ENCODE measurements around the gene MED23. TPM values are rescaled to one million over a fixed set of nuclear protein-coding genes. Genes with fewer than 3 reads are reported as not detected.
A peak's percentile ranks its signal among the peaks of the same experiment; 100 is the strongest.

The MED23 gene, protein sequence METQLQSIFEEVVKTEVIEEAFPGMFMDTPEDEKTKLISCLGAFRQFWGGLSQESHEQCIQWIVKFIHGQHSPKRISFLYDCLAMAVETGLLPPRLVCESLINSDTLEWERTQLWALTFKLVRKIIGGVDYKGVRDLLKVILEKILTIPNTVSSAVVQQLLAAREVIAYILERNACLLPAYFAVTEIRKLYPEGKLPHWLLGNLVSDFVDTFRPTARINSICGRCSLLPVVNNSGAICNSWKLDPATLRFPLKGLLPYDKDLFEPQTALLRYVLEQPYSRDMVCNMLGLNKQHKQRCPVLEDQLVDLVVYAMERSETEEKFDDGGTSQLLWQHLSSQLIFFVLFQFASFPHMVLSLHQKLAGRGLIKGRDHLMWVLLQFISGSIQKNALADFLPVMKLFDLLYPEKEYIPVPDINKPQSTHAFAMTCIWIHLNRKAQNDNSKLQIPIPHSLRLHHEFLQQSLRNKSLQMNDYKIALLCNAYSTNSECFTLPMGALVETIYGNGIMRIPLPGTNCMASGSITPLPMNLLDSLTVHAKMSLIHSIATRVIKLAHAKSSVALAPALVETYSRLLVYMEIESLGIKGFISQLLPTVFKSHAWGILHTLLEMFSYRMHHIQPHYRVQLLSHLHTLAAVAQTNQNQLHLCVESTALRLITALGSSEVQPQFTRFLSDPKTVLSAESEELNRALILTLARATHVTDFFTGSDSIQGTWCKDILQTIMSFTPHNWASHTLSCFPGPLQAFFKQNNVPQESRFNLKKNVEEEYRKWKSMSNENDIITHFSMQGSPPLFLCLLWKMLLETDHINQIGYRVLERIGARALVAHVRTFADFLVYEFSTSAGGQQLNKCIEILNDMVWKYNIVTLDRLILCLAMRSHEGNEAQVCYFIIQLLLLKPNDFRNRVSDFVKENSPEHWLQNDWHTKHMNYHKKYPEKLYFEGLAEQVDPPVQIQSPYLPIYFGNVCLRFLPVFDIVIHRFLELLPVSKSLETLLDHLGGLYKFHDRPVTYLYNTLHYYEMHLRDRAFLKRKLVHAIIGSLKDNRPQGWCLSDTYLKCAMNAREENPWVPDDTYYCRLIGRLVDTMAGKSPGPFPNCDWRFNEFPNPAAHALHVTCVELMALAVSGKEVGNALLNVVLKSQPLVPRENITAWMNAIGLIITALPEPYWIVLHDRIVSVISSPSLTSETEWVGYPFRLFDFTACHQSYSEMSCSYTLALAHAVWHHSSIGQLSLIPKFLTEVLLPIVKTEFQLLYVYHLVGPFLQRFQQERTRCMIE (N-terminal part only)
- total RNA-seq: 53.8 TPM

DNA sequence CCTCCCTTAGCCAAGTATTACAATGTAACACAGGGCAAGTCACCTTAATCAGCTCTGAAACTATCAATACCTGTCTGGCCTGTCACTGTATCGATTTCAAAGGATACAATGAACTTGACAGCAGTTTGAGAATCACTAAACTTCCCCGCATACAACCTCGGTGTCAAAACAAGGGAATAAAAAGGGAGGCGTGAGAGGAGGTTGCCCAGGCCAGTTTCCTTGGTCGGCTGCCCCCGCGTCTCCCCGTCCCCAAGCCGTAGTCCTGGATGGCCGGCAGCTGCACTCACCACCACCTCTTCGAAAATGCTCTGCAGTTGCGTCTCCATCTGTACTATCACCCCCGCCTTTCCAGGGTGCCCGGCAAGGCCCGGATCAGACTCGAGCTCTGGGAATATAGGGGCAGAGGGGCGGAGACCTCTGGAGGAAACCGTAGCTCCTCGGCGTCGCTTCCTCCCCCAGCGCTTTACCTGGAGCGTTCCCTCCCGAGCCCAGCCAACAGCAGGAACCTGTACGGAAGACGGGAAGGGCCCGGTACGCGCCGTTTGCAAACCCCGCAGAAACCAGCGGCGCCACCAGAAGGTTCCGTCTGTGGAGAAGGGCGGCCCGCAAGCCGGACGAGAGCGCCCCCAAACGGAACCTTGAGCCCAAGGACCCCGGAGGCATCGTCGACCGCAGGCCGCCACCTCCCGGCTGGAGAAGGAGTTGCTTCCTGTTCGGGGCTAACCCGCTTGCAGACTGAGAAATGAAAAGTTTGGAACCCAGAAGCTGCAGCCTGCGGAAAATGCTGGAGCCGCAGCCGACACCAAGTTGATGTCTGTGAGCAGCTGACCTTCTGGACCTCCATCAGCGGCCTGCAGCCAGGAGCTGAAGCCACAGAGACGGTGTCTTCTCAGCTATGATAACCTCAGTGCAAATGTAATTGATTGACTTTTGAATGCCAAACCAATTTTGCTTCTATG is at the start of gene MED23:
TSS of gene MED23 (minus strand) at position 519 of the 959 bp plus-strand sequence. CDS start at position 326, 193 bp downstream.
- DNase-seq (ENCODE audit: low spot score in 2 of 2): peak; percentile 59 to 81
- no peak for FAIRE-seq

DNA sequence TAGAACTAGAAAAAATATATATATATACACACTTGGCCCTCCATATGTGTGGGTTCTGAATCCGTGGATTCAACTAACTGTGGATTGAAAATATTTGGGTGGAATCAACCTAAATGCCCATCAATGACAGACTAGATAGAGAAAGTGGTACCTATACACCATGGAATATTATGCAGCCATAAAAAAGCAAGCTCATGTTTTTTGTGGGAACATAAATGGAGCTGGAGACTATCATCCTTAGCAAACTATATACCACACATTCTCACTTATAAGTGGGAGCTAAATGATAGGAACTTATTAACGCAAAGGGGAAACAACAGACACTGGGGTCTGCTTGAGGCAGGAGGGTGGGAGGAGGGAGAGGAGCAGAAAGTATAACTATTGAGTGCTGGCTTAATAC is 45.1 kb upstream of the MED23 start:
- DNase-seq (ENCODE audit: low spot score in 2 of 2) (no peak), FAIRE-seq (no peak)

DNA sequence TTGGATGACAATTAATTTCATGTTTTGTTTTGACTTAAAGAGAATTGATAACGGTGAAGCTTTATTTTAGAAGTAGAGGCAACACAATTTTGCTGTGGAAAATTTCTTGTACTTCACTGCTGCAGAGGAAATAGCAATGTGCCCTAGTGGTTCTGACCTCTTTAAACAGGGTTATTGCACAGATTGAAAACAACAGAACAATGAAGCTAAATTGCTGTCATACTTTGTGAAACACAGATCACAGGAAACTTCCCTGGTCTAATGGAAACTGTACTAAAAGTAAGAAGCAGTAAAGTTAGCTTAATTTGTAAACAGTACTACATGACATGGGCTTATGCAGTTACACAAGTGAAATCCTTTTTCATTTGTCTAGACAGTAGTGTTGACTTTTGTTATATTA is 41.8 kb upstream of the MED23 start:
- FAIRE-seq (no peak), DNase-seq (ENCODE audit: low spot score in 2 of 2) (no peak)

DNA sequence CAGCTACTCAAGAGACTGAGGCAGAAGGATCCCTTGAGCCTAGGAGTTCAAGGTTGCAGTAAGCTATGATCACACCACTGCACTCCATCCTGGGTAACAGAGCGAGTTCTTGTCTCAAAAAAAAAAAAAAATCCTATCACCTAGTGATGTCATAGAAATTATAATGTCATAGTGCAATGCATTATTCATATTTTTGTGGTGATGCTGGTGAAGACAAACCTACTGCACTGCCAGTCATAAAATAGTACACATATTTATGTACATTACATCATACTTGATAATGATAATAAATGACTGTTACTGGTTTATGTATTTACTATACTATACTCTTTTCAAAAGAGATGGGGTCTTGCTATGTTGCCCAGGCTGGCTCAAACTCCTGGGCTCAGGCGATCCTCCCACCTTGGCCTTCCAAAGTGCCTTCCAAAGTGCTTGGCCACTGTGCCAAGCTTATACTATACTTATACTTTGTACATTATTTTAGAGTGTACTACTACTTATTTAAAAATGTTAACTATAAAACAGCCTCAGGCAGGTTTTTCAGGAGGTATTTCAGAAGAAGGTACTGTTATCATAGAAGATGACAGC is 35.6 kb upstream of the MED23 start:
- FAIRE-seq (no peak), DNase-seq (ENCODE audit: low spot score in 2 of 2) (no peak)

DNA sequence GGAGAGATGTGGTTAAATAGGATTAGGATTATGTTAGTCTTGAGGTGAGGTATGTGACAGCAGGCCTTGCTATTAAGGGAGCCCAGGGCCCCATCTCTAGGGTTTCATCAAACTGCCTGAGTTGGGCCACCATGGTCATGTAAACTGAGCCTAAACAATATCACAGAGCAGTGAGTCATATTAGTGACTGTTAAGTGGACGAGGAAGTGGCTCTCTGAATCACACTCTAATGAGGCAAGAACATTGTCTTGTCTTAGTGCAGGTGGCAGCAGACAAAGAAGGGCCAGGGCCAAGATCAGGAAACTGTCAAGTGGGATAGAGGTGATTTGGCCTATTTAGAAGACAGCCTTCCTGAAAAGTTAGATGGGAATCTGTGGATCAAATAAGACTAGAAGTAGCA is 32.2 kb upstream of the MED23 start:
- FAIRE-seq: no peak
- no peak for DNase-seq (ENCODE audit: low spot score in 2 of 2)

DNA sequence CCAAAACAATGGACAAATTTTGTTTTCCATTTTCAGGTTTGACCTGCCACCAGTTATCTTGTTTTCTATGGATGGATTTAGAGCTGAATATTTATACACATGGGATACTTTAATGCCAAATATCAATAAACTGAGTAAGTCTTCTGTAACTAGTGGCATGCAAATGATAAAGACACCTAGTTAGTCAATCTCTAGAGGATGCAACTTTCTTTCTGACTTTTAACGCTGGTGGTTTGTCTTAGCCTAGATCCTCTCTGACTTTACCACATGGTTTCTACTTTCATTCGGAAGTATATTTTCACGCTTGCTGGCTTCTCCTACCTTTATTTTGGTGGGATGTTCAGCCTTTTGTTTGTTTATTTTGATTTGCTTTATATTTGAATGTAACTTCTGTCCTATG is 30.2 kb upstream of the MED23 start:
- no peak for FAIRE-seq

DNA sequence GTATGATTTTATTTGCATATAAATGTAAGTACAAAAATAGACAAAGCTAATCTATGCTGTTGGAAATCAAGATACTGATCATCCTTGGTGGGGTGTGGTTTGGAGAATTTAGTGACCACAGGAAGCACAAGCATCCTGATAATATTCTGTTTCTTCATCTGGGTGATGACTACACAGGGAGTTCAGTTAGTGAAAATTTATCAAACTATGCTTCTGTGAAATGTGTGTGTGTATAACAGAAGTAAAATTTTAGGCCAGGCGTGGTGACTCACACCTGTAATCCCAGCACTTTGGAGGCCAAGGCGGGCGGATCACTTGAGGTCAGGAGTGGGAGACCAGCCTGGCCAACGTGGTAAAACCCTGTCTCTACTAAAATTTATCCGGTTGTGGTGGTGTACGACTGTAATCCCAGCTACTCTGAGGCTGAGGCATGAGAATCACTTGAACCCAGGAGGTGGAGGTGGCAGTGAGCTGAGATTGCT is 29.6 kb upstream of the MED23 start:
- no peak for DNase-seq (ENCODE audit: low spot score in 2 of 2)
- no peak for FAIRE-seq

More for the DNA sequence above, 30.2 kb upstream of the MED23 start:
- no peak for DNase-seq (ENCODE audit: low spot score in 2 of 2)

DNA sequence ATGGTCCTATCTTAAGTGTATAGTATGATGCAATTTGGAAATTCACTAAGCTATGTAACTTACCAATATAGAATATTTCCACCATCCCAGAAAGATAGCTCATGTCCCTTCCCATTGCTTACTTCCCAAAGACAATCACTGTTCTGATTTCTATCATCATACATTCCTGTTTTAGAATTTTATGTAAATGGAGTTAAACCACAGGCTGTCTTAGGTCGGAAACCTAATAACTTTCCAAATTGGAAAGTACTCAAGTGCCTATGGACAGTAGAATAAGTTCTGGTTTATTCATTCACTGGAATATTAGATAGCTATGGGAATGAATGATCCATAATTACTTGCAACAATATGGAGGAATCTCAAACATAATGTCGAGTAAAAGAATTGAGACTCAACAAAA is 29.2 kb upstream of the MED23 start:
- FAIRE-seq: no peak
- DNase-seq (ENCODE audit: low spot score in 2 of 2): no peak

DNA sequence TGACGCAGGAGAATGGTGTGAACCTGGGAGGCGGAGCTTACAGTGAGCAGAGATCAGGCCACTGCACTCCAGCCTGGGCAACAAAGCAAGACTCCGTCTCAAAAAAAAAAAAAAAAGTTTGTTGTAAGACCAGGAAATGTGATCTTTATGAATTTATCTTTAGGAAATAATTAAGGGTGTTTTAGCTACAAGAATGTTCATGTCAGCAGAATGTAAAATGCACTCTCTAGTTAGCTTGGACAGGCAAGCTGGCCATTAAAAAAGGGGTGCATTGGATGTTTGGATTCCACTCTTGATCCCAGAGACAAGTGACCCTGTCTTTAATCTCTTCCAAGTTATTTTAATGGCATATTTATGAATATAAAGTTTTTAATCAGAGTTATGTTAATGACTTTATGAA is 28.6 kb upstream of the MED23 start:
- no peak for FAIRE-seq
- DNase-seq (ENCODE audit: low spot score in 2 of 2): no peak

DNA sequence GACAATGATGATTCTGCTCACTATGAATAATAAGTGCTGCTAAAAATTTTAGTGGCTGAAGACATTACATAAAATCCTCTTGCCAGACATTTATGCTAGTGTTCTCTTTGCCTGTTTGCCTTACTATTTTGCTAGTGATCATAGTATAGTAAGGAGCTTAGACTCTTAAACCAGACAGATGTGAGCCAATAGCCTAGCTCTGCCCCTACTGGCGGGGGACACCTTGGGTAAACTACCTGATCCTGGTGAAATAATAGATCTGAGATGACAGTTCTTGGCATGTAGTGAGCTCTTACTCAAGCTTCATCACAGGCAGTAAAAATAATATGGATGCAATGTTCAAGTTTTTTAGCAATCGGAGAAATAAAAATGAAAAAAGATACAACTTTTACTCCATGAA is 27.9 kb upstream of the MED23 start:
- DNase-seq (ENCODE audit: low spot score in 2 of 2) (no peak), FAIRE-seq (no peak)

DNA sequence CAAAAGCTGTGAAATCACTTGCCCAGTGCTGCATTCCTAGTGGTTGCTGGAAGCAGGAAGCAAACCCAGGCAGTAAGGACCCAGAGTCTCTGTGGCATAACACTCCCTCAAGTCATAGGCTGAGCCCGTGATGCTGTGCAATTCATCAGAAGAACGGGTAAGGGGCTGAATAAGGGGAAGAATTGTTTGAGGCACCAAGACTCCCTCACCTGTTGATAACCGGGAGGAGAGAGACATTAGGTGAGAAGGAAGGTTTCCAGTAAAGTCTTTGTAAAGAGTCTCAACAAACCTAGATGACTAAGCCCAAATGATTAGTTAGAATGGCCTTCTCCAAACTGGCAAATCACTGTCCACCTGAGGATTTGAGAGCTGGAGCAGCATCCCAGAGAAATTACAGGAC is 27.3 kb upstream of the MED23 start:
- no peak for FAIRE-seq
- no peak for DNase-seq (ENCODE audit: low spot score in 2 of 2)

DNA sequence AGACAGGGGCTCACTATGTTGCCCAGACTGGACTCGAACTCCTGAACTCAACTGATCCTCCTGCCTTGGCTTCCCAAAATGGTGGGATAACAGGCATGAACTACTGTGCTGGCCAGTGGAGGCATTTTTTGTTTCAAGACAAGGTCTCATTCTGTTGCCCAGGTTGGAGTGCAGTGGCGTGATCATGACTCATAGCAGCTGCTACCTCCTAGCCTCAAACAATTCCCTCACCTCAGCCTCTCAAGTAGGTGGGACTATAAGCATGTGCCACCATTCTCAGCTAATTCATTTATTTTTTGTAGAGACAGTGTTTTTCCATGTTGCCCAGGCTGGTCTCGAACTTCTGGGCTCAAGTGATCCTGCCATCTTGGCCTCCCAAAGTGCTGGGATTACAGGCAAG is 26.3 kb upstream of the MED23 start:
- DNase-seq (ENCODE audit: low spot score in 2 of 2) (no peak), FAIRE-seq (no peak)

DNA sequence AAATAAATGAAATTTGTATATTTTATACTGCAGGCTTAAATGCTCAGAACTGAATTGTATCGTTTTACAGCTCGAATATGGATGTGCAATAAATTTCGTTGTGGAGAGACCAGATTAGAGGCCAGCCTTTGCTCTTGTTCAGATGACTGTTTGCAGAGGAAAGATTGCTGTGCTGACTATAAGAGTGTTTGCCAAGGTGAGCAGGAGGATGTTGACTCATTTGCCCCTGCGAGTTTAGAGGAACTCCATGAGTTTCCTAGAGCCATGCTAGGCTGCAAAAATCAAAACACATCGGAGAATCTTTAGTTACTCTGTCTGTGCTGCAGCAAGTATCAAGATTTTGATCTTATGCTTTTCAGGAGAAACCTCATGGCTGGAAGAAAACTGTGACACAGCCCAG is 24.4 kb upstream of the MED23 start:
- DNase-seq (ENCODE audit: low spot score in 2 of 2) (no peak), FAIRE-seq (no peak)

DNA sequence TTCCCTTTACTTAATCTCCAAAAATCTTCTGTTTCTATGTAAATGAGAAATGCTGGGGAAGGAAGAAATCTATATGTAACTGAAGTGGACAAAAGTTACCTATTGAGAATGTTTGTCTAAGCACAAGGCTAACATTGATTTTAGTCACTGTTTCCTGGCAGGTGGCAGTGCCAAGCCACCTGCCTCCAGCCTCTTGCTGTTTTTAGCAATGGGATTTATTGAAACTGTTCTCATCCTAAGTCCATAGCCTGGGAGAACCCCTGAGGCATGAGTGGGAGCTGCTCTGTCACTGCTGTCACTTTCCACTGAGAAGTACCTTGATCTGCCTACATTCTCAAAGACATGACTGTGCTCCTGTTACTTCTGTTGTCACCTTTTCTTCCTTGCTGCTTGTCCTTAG is 23.7 kb upstream of the MED23 start:
- DNase-seq (ENCODE audit: low spot score in 2 of 2) (no peak), FAIRE-seq (no peak)

DNA sequence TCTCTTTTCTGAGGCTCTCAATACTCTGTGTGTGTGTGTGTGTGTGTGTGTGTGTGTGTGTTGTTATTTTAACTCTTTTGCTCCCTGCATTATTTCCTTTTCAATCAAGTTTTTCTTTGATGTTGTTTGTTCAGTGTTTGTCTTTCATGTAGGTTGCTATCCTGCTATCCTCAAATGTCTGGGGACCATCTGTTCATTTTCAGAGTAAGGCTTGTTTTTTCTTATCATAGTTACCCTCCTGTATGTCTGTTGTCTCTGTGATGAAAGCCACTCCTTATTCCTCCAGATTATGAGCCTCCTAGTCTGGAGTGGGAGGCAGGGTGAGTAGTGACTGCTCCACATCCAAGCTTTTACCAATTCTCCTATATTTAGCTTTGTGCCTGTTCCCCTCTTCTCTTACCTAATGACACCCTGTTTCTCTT is 18.2 kb upstream of the MED23 start:
- DNase-seq (ENCODE audit: low spot score in 2 of 2) (no peak), FAIRE-seq (no peak)

DNA sequence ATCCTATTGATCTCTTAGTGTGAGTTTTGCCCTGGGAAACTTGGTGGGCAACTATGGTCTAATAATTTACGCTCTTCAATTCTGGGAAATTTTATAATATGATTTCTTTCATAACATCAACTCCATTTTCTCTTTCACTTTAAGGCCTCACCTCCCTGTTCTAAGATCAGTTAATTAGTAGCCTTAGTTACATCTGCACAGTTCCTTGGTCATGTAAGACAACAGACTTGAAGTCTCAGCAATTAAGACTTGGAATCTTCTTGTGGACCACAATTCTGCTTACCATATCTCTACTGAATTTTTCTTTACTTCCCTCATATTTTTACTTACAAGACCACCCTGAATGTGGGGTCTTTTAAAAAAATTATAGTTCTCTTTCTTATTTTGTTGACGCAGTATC is 17.8 kb upstream of the MED23 start:
- DNase-seq (ENCODE audit: low spot score in 2 of 2) (no peak), FAIRE-seq (no peak)

DNA sequence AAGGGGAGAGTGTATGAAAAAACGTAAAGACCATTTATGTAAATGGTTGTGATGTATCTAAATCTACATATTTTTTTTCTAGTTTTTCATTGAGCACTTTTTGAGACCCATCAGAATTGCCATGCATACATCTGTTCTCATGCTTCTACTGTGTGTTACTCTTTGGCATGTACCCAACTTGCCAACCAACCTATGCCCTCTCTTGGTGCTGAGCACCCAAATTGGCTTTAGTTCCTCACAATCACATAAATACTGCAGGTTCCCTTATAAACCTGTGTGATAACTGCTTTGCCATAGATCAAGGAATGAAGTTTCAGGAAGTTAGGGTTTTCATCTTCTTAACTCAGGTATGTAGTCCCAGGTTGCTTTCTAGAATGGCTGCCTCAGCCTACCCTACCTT is 16.9 kb upstream of the MED23 start:
- no peak for FAIRE-seq
- DNase-seq (ENCODE audit: low spot score in 2 of 2): no peak

DNA sequence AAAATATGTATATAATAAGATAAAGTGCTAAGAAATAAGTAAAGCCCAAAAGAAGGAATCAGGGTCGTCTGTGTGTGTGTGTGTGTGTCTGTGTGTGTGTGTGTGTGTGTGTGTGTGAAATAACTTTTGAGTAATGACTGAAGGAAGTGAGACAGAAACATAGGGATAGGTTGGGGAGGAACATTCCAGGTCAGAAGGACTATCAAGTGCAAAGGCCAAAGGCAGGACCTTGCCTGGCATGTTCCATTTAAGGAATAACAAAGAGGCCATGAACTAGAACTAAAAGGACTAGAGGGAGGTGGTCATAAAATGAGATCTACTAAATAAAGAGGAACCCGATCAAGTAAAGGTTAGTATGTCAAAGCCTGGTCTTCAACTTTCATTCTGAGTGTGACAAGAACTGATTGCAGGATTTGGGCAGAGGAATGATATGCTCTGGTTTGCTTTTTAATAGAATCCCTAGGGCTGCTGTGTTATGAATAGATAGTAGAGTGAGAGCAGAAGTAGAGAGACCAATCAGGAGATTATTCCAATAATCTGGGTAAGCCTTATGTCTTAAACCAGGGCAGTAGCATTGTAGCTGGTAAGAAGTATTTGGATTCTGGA is 15.9 kb upstream of the MED23 start:
- FAIRE-seq: no peak

More for the DNA sequence above, 15.9 kb upstream of the MED23 start:
- DNase-seq (ENCODE audit: low spot score in 2 of 2): no peak
